Urinary bladder (tissue), 4 donors: ENCODE measurements around the gene GRPEL1. TPM values are rescaled to one million over a fixed set of nuclear protein-coding genes. Genes with fewer than 3 reads are reported as not detected.

Experiments
- DNase-seq: peaks from one replicate; pipeline ENCODE4 v3.0.0-alpha.2; 2015; ENCODE audit errors: extremely low spot score
- H3K27ac ChIP-seq: one replicate; pipeline ENCODE4 v1.5.1; 2013; ENCODE audit warnings: low read depth, mild to moderate bottlenecking, moderate library complexity
- H3K36me3 ChIP-seq: one replicate; pipeline ENCODE4 v1.6.1; 2013; ENCODE audit warnings: mild to moderate bottlenecking, moderate library complexity; ENCODE audit not compliant: insufficient read depth
- H3K4me1 ChIP-seq: one replicate; pipeline ENCODE4 v1.6.1; 2013; ENCODE audit warnings: mild to moderate bottlenecking, moderate library complexity; ENCODE audit not compliant: insufficient read depth
- H3K4me3 ChIP-seq: one replicate; pipeline ENCODE4 v1.5.1; 2013; ENCODE audit warnings: low read depth, low read length
- WGBS: extraction: QIAGEN DNeasy Blood & Tissue Kit; methylation state at CpG from one replicate; pipeline ENCODE4 v1.1.7; 2013; 5-methylcytosine and 5-hydroxymethylcytosine counted together
- polyA plus RNA-seq: library from polyadenylated mRNA; stranded (reverse); fragments of 200-250 nt; gene quantifications from one replicate; pipeline ENCODE4 v1.2.3, GENCODE V29; 2013
- total RNA-seq: library from RNA; depleted of rRNA; stranded (reverse); fragments of >200 nt; gene quantifications from one replicate; pipeline ENCODE4 v1.2.3, GENCODE V29; 2014
- donor health status: healthy with polysubstance abuse.
- donor health status: healthy.

The GRPEL1 gene
- total and polyA plus RNA-seq, 2 donors, result 15.9 to 27.7 TPM

DNA sequence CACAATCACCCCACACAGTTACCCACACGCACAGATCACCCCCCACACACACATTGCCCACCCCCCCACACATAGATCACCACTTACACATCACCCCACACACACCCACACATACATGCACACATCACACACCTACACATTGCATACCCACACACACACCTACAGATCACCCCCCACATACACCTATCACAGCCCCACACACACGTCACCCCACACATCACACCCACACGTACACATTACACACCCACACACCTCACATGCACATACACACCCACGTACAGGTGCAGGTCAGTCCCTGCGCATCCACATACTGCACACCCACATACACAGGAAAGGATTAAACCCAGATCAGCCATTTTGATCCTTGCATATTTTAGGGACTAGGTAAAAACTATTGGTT, 40.0 kb downstream of the GRPEL1 start:
- WGBS, result 92% methylated on average over 5 of the region's 5 CpGs
- Histone ChIP-seq H3K4me3 (no peak overlapping the region), H3K36me3 (no peaks in the 10 kb centered on the region), H3K27ac (no peak overlapping the region), H3K4me1 (no peaks in the 10 kb centered on the region)
- DNase-seq, result no peak

DNA sequence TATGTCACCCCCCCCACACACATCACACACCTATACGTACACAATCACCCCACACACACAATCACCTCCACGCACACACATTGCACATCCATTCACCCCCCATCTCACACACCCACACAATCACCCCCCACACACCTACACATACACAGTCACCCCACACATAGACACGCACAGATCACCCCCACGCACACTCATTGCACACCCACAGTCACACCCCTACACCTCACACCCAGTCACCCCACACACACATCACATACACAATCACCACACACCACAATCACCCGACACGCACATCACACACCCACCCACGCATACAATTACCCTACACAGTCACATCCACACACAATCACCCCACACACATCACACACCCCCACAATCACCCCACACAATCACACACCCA, 40.6 kb downstream of the GRPEL1 start:
- Histone ChIP-seq H3K36me3 (no peaks in the 10 kb centered on the region), H3K27ac (no peak overlapping the region), H3K4me3 (no peak overlapping the region), H3K4me1 (no peaks in the 10 kb centered on the region)
- DNase-seq, result no peak
- 91% methylated on average over 7 of the region's 7 CpGs for WGBS

DNA sequence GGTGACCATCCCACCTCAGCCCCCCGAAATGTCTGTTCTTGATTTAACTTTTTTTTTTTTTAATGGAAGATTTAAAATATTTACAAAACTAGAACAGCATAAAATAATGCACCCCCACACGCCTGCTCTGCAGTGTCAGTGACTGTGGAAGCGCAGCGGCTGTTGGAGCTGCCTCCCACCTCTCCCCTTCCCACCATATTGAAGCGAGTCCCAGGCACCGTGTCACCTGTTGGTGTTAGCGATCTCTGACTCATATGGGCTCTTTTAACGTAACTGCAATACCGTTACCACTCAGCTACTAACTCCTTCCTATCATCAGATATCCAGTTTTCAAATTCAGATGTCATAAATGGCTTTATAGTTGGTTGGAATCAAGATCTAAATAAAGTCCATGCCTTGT, 41.8 kb downstream of the GRPEL1 start:
- no peaks in the 10 kb centered on the region for H3K4me1 ChIP-seq
- no peak overlapping the region for H3K4me3 ChIP-seq
- no peak for DNase-seq
- no peak overlapping the region for H3K27ac ChIP-seq
- 93% methylated on average over 9 of the region's 9 CpGs for WGBS
- H3K36me3 ChIP-seq, result no peaks in the 10 kb centered on the region

DNA sequence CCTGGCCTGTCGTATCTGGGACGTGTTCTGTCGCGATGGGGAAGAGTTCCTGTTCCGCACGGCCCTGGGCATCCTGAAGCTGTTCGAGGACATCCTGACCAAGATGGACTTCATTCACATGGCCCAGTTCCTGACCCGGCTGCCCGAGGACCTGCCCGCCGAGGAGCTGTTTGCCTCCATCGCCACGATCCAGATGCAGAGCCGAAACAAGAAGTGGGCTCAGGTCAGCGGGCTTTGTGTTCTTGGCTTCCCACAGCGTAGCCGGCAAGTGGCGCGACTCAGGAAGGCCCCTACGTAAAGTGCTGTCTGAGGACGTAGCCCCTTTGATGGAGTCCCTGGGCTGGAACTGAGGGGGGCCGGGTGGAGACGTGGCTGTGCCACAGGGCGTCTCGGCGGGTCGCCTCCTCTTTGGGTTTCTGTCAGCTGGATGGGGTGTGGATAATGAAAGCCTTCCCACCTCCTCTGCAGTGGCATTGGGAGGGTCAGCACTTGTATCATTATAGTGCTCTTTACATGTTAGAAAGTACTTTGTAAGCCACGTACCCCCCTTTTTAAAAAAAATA, 42.7 kb downstream of the GRPEL1 start:
- no peak for DNase-seq
- WGBS, result 91% methylated on average over 28 of the region's 28 CpGs
- H3K36me3 ChIP-seq, result no peaks in the 10 kb centered on the region

DNA sequence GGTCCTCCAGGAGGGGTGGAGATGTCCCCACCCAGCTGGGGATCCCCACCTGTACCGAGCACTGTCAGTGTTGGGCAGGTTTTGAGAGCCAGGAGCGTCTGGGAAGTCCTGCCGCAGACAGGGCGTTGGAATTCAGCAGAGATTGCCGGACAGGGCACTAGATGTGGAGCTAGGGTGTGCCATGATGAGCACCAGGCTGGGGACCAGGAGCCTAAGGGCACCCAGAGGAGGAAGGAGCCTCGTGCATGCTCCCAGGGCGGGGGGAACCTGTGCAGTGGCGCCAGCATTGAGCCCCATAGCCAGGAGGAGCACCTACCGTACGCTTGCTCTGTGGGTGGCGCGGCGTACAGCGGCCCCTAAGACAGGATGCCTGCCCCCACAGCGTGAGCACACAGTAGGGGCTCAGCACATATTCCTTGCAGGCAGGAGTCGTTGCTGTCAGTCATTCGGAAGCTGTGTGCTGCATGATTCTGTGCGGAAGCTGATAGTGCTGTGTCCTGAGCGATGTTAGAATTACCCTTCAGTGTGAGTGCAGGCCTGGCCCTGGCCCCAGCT, 43.5 kb downstream of the GRPEL1 start:
- Histone ChIP-seq H3K27ac (no peak overlapping the region), H3K36me3 (no peaks in the 10 kb centered on the region), H3K4me1 (no peaks in the 10 kb centered on the region), H3K4me3 (no peak overlapping the region)
- 90% methylated on average over 19 of the region's 19 CpGs for WGBS
- DNase-seq, result no peak

More for the DNA sequence above, 42.7 kb downstream of the GRPEL1 start:
- Histone ChIP-seq H3K27ac (no peak overlapping the region), H3K4me3 (no peak overlapping the region), H3K4me1 (no peaks in the 10 kb centered on the region)

DNA sequence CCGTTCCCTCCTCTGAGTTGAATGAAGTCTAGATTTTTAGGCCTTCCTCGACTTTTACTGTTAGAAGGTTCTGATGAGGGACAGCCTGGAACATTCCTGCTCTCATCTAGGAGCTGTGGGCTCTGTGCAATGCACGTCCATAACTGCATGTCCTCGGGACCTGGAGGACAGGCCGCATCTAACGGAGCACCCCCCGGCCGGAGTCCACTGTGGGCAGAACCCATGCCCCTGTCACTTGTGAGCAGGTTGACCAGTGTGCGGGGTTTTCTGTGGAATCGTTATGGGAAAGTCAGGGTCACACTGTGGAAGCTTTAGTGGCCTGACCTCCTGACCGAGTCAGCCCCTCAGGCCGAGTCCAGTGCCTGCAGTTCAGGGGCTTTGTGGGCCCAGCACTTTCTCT, 44.0 kb downstream of the GRPEL1 start:
- Histone ChIP-seq H3K36me3 (no peaks in the 10 kb centered on the region), H3K4me3 (no peak overlapping the region), H3K27ac (no peak overlapping the region), H3K4me1 (no peaks in the 10 kb centered on the region)
- DNase-seq, result no peak
- WGBS, result 90% methylated on average over 12 of the region's 12 CpGs

DNA sequence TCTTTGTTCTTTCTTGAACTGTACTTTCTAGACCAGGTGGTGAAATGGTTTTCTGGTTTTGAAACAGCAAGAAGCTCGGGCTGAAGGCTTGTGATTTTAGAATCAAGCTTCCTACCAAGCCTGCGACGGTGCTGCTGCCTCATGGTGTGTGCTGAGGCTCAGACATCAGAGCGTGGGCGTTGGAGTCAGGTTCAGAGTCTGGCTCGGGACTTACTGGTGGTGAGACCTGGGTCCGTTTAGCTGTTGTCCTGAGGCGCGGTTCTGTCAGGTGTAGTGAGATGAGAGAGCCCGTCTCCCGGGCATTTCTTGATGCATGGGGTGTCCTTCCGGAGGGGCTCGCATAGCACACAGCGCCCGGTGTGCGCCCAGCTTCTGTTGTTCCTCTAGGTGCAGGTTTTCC, 44.4 kb downstream of the GRPEL1 start:
- Histone ChIP-seq H3K4me3 (no peak overlapping the region), H3K36me3 (no peaks in the 10 kb centered on the region), H3K27ac (no peak overlapping the region), H3K4me1 (no peaks in the 10 kb centered on the region)
- DNase-seq, result no peak
- 95% methylated on average over 16 of the region's 16 CpGs for WGBS

DNA sequence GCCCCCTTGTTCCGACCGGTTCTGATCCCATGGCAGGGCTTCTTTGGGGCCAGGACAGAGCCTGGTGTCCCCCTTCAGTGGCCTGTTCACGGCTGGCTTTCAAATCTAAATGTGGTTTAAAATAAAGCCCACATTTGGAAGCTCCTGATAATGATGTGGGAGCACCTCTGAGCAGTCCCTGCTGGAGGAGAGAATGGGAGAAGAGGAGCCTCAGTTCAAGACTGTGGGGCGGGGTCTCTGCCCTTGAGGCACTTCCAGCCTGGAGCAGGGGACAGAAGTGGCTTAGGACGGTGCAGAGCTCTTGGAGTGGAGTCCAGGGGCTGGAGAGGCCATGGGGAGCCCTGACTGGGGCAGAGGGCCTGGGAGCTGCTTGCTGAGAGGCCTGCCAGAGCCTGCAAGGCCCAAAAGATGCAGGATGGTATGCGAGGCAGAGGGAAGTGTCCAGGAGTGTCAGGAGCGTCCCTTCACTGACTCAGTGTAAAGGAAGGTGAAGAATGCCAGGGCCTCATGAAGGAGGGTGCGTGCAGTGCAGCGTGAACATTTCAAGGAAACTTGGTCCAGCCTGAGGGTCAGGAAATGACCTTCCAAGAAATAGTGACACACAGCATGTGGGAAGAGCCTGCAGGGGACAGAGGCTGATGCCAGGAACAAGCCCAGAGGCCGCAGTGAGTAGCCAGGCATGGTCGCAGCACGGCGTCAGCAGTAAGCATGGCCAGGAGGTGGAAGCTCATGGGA, 45.8 kb downstream of the GRPEL1 start:
- WGBS, result 87% methylated on average over 13 of the region's 13 CpGs
- no peak for DNase-seq
- Histone ChIP-seq H3K4me1 (no peaks in the 10 kb centered on the region), H3K27ac (no peak overlapping the region), H3K36me3 (no peaks in the 10 kb centered on the region), H3K4me3 (no peak overlapping the region)

DNA sequence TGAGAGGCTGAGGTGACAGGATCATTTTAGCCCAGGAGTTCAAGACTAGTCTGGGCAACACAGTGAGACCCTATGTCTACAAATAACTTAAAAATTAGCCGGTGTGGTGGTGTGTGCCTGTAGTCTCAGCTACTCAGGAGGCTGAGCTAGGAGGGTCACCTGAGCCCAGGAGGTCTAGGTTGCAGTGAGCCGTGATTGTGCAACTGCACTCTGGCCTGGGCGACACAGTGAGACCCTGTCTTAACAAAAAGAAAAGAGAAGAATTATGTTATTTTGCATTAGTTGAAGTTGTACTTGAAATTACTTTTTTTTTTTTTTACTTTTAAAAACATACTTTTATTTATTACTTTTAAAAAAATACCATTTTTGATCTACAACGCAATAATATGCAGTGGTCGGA, 46.5 kb downstream of the GRPEL1 start:
- WGBS, result 76% methylated on average over 5 of the region's 5 CpGs
- H3K36me3 ChIP-seq, result no peaks in the 10 kb centered on the region
- H3K27ac ChIP-seq, result no peak overlapping the region
- DNase-seq, result no peak
- H3K4me3 ChIP-seq, result no peak overlapping the region
- H3K4me1 ChIP-seq, result no peaks in the 10 kb centered on the region

DNA sequence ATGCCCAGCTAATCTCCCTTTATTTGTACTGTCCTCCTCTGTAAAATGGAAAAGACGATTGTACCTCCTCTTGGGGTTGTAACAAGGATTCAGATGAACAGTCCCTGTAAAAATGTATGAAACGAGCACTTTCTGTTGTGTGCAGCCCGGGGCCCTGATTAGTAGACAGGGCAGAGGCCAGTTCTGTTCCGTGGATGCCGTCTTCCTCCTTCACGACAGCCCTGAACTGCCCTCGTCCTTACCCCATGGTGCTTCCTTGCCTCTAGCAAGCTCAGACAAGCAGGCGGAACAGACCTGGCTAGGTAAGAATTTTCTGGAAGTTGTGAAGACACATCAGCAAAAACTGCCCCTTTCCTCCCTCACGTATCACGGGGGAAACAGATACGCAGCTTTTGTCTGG, 47.0 kb downstream of the GRPEL1 start:
- H3K4me3 ChIP-seq, result no peak overlapping the region
- H3K4me1 ChIP-seq, result no peaks in the 10 kb centered on the region
- H3K36me3 ChIP-seq, result no peaks in the 10 kb centered on the region
- DNase-seq, result no peak
- H3K27ac ChIP-seq, result no peak overlapping the region
- 90% methylated on average over 11 of the region's 11 CpGs for WGBS

DNA sequence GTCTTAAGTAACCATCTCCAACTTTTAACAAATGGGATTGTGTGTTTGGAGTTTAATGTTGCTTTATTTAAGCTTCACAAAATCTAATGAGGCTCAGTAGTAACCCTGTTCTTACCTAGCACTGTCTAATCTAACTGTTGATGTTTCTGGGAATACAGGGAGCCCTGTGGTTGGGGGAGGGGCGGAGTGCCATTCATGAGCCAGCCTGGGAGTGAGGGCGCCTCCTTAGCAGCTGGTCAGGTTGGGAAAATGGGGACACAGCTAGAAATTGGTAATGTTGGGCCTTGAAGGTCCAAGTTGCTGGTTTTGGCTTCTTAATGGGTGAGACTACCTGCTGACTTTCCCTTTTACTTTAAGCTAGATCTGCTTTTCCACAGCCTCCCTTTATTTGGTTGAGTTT, 47.6 kb downstream of the GRPEL1 start:
- no peak for DNase-seq
- Histone ChIP-seq H3K4me1 (no peaks in the 10 kb centered on the region), H3K36me3 (no peaks in the 10 kb centered on the region), H3K4me3 (no peak overlapping the region), H3K27ac (no peak overlapping the region)
- 95% methylated on average over 2 of the region's 2 CpGs for WGBS

DNA sequence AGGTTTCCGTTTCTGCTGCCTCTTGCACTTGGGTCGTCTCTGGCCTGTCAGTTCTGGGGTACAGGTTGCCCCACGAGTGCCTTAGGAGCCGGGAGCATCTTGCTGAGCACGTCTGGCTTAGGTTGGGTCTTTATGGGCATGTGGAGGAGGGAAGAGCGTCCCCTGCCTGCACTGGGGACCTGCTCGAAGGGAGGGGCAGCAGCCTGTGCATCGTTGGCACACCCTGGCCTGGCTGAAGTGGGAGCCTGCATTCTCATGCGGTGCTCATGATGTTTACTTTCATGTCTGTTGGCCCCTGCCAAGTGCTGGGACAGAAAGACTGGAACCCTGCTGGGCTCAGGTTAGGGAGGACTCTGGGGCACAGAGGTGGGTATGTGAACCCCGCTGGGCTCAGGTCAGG, 48.5 kb downstream of the GRPEL1 start:
- no peak overlapping the region for H3K27ac ChIP-seq
- H3K4me1 ChIP-seq, result no peaks in the 10 kb centered on the region
- no peak overlapping the region for H3K4me3 ChIP-seq
- no peak for DNase-seq
- 88% methylated on average over 10 of the region's 10 CpGs for WGBS
- H3K36me3 ChIP-seq, result peaks cover 2% of the 10 kb centered on the region

DNA sequence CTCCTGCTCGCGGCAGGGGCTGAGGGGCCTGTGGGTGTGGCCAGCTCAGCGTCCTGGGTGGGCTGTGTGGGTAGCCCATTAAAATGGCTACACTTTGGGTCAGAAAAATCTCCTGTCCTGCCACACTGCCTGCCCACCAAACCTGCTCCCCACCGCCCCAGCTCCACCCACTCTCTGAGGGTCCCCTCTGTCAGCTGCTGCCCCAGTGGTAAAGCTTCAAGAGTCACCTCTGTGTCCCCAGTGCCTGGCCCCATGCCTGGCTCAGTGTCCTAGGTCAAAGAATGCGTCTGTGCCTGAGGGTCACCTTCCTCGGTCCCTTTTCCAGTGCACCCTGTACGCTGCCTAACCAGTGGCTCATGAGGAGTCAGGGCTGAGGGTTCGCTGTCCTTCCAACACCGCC, 49.6 kb downstream of the GRPEL1 start:
- 91% methylated on average over 9 of the region's 9 CpGs for WGBS
- no peak overlapping the region for H3K27ac ChIP-seq
- no peaks in the 10 kb centered on the region for H3K4me1 ChIP-seq
- DNase-seq, result no peak
- H3K36me3 ChIP-seq, result peaks cover 2% of the 10 kb centered on the region
- H3K4me3 ChIP-seq, result no peak overlapping the region

DNA sequence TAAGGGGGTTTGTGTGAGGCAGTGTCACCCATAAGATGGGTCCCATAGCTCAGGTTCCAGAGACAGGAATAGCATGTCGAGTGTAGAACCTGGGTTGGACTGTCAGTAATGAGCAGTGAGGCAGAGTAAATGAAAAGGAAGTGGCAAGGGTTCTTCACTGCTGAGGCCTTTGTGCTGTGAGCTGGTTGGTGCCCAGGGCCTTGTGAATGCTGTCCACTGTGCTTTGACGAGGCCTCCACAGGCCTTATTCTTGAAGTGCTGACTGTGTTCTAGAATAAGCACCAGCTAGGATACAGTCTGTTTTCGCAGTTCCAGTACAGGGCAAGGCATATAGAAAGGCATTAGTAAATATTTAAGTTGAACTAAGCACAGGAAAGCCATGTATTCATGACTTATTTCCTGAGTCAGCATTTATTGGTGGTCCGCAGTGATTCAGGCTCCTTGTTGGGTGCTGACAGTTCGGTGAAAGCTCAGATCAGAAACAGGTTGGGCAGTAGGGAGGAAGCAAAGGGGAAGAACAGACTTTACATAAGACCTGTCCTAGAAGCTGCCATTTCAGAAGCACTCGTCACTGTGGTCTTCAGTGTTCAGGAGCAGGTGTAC, 50.3 kb downstream of the GRPEL1 start:
- H3K4me1 ChIP-seq, result no peaks in the 10 kb centered on the region
- no peak overlapping the region for H3K4me3 ChIP-seq
- no peak overlapping the region for H3K27ac ChIP-seq
- DNase-seq, result no peak
- WGBS, result 83% methylated on average over 6 of the region's 6 CpGs
- peaks cover 2% of the 10 kb centered on the region for H3K36me3 ChIP-seq
